Measurements from ENCODE around the gene FGFR3. TPM values are rescaled to one million over a fixed set of nuclear protein-coding genes. Genes with fewer than 3 reads are reported as not detected.

The FGFR3 gene
- total RNA-seq, 1 donor from 2014 or later = 32.1 TPM

- no peak for TF ChIP-seq CTCF (IDR thresholded peaks at IDR 0.05)
- Histone ChIP-seq H3K9me3 (no peaks in the 10 kb centered on the region), H3K27ac (no peak overlapping the region), H3K27me3 (no peaks in the 10 kb centered on the region), H3K4me1 (peaks cover 4% of the 10 kb centered on the region), H3K4me3 (no peak overlapping the region), H3K36me3 (peaks cover 8% of the 10 kb centered on the region)
- DNase-seq (no peak), ATAC-seq (no peak)
- intact Hi-C loops (cut with DNase I) = loop anchor here (5.0 to 10.0 kb wide), 2 partner anchors 62 to 149 kb away; no protein-coding TSS in a partner anchor
Measured at GRCh38 chr4:1745697-1746096, 47.4 kb upstream of the FGFR3 start.

GRCh38 chr4:1746265-1746691, 46.8 kb upstream of the FGFR3 start:
- DNase-seq = peak; percentile 86
- H3K9me3 ChIP-seq = no peaks in the 10 kb centered on the region
- H3K27me3 ChIP-seq = no peaks in the 10 kb centered on the region
- no peak overlapping the region for H3K27ac ChIP-seq
- peak; percentile 69 for ATAC-seq
- TF ChIP-seq CTCF (IDR thresholded peaks at IDR 0.05) = peak; percentile 72
- peaks cover 3% of the 10 kb centered on the region for H3K36me3 ChIP-seq
- peaks cover 4% of the 10 kb centered on the region for H3K4me1 ChIP-seq
- H3K4me3 ChIP-seq = no peak overlapping the region
- intact Hi-C loops (cut with DNase I) = loop anchor here (5.0 to 10.0 kb wide), 2 partner anchors 61 to 149 kb away; no protein-coding TSS in a partner anchor

GRCh38 chr4:1746919-1747602, 46.0 kb upstream of the FGFR3 start:
- DNase-seq (no peak), ATAC-seq (no peak)
- H3K27ac ChIP-seq = no peak overlapping the region
- no peaks in the 10 kb centered on the region for H3K27me3 ChIP-seq
- TF ChIP-seq CTCF (IDR thresholded peaks at IDR 0.05) = no peak
- no peak overlapping the region for H3K4me3 ChIP-seq
- H3K4me1 ChIP-seq = peaks cover 4% of the 10 kb centered on the region
- intact Hi-C loops (cut with DNase I) = loop anchor here (5.0 to 10.0 kb wide), 2 partner anchors 60 to 148 kb away; no protein-coding TSS in a partner anchor
- no peaks in the 10 kb centered on the region for H3K9me3 ChIP-seq
- no peaks in the 10 kb centered on the region for H3K36me3 ChIP-seq

- no peaks in the 10 kb centered on the region for H3K9me3 ChIP-seq
- intact Hi-C loops (cut with DNase I) = loop anchor here (5.0 to 10.0 kb wide), 2 partner anchors 60 to 147 kb away; no protein-coding TSS in a partner anchor
- DNase-seq (no peak), ATAC-seq (no peak)
- H3K4me3 ChIP-seq = no peak overlapping the region
- peaks cover 10% of the 10 kb centered on the region for H3K4me1 ChIP-seq
- no peaks in the 10 kb centered on the region for H3K36me3 ChIP-seq
- H3K27ac ChIP-seq = no peak overlapping the region
- no peaks in the 10 kb centered on the region for H3K27me3 ChIP-seq
- no peak for TF ChIP-seq CTCF (IDR thresholded peaks at IDR 0.05)
Measured at GRCh38 chr4:1747603-1747967, 45.5 kb upstream of the FGFR3 start.

GRCh38 chr4:1748465-1748995, 44.6 kb upstream of the FGFR3 start:
- peaks cover 19% of the 10 kb centered on the region for H3K4me1 ChIP-seq
- intact Hi-C loops (cut with DNase I) = loop anchor here (5.0 to 10.0 kb wide), 2 partner anchors 59 to 146 kb away; no protein-coding TSS in a partner anchor
- peak; percentile 85 for TF ChIP-seq CTCF (IDR thresholded peaks at IDR 0.05)
- no peak overlapping the region for H3K4me3 ChIP-seq
- no peaks in the 10 kb centered on the region for H3K27me3 ChIP-seq
- no peaks in the 10 kb centered on the region for H3K9me3 ChIP-seq
- H3K36me3 ChIP-seq = no peaks in the 10 kb centered on the region
- peak; percentile 64 for ATAC-seq
- H3K27ac ChIP-seq = no peak overlapping the region
- peak; percentile 89 for DNase-seq

Data from upper lobe of right lung (tissue), 1 donor.